Esophagus (tissue), 2 donors: ENCODE measurements around the gene ASAH2B. TPM values are rescaled to one million over a fixed set of nuclear protein-coding genes. Genes with fewer than 3 reads are reported as not detected.

Experiments
- H3K27ac ChIP-seq, 2 donors: one replicate each; pipeline ENCODE4 v1.5.1; 2013; ENCODE audit warnings: low read depth in 2 of 2, mild to moderate bottlenecking in 2 of 2, inconsistent platforms in 1 of 2, low read length in 1 of 2, moderate library complexity in 1 of 2
- H3K27me3 ChIP-seq, 2 donors: one replicate each; pipeline ENCODE4 v1.6.1; 2013; ENCODE audit warnings: low read length in 2 of 2, control low read depth in 1 of 2, mild to moderate bottlenecking in 1 of 2; ENCODE audit not compliant: insufficient read depth in 2 of 2, control insufficient read depth in 1 of 2
- H3K36me3 ChIP-seq, 2 donors: one replicate each; pipeline ENCODE4 v1.6.1; 2013; ENCODE audit warnings: low read length in 1 of 2; ENCODE audit not compliant: control insufficient read depth in 2 of 2, insufficient read depth in 2 of 2
- H3K4me1 ChIP-seq, 2 donors: one replicate each; pipeline ENCODE4 v1.6.1; 2013; ENCODE audit warnings: low read length in 1 of 2; ENCODE audit not compliant: control insufficient read depth in 2 of 2, insufficient read depth in 2 of 2
- H3K4me3 ChIP-seq, 2 donors: one replicate each; pipeline ENCODE4 v1.5.1; 2013; ENCODE audit warnings: low read length in 2 of 2, mild to moderate bottlenecking in 2 of 2, low read depth in 1 of 2, moderate library complexity in 1 of 2
- H3K9me3 ChIP-seq, 2 donors: one replicate each; pipeline ENCODE4 v1.6.1; 2013; ENCODE audit warnings: mild to moderate bottlenecking in 2 of 2, low read depth in 1 of 2, low read length in 1 of 2, moderate library complexity in 1 of 2; ENCODE audit not compliant: control insufficient read depth in 2 of 2, insufficient read depth in 1 of 2
- WGBS, 2 donors: extraction: QIAGEN DNeasy Blood & Tissue Kit; methylation state at CpG; one replicate each; pipeline ENCODE4 v1.1.7; 2013; 5-methylcytosine and 5-hydroxymethylcytosine counted together
- polyA plus RNA-seq, 2 donors: library from polyadenylated mRNA; stranded (reverse); fragments of 200-250 nt; gene quantifications; one replicate each; pipeline ENCODE4 v1.2.3, GENCODE V29; 2013
- donor health status: healthy with polysubstance abuse.
- donor health status: Bipolar disorder and iron deficiency.

Gene ASAH2B
- polyA plus RNA-seq, 2 donors: 1.1 to 2.2 TPM

DNA sequence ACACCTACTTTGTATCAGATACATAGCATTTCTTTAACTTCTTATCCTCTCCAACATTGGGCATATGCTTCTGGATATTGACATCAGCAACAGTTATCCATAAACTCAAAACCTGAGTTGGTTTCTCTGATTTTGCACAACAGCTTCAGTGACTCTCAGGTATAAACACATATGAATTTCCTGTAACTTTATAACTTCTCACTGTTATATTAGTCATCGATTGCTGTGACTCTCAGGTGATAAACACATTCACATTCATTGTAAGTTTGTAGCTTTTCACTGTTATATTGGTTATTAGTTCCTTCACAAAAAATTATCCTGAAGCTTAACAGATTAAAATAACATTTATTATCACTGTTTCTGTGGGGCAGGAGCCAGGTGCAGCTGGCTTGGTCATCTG, 57.0 kb downstream of the ASAH2B start:
- Histone ChIP-seq H3K27ac (no peak overlapping the region), H3K4me1 (no peaks in the 10 kb centered on the region), H3K4me3 (no peak overlapping the region), H3K36me3 (no peaks in the 10 kb centered on the region), H3K27me3 (no peaks in the 10 kb centered on the region), H3K9me3 (no peaks in the 10 kb centered on the region)
- WGBS, 2 donors: 80 to 91% methylated on average over 1 of the region's 1 CpG

GRCh38 chr10:50798297-50798696, 58.6 kb downstream of the ASAH2B start:
- H3K4me1 ChIP-seq: no peaks in the 10 kb centered on the region
- H3K27me3 ChIP-seq: no peaks in the 10 kb centered on the region
- H3K9me3 ChIP-seq: no peaks in the 10 kb centered on the region
- H3K4me3 ChIP-seq: no peak overlapping the region
- H3K27ac ChIP-seq: no peak overlapping the region
- WGBS, 2 donors: 68 to 73% methylated on average over 3 of the region's 3 CpGs
- H3K36me3 ChIP-seq: no peaks in the 10 kb centered on the region

DNA sequence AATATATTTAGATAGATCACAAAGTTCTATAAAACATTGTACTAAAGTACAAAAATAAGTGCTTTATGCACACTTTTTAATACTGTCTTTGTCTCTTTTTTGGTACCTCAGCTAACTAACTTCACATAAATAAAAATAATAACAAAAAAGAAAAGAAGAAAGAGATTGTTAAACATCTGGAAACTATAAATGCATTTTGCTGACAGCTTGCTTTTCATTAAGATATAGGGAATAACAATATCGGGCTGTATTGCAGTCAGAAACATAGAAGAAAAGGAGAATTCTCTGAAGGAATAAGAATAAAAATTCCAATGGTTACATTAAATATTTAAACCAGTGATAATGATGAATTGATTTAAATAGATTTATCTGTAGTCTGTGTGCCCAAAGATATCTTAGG, 59.9 kb downstream of the ASAH2B start:
- 85 to 87% methylated on average over 1 of the region's 1 CpG for WGBS, 2 donors
- Histone ChIP-seq H3K9me3 (no peaks in the 10 kb centered on the region), H3K27ac (no peak overlapping the region)

GRCh38 chr10:50805981-50806622, 66.4 kb downstream of the ASAH2B start:
- H3K4me1 ChIP-seq: no peaks in the 10 kb centered on the region
- H3K27ac ChIP-seq: no peak overlapping the region
- 19 to 27% methylated on average over 2 of the region's 2 CpGs for WGBS, 2 donors
- no peaks in the 10 kb centered on the region for H3K27me3 ChIP-seq
- no peak overlapping the region for H3K4me3 ChIP-seq
- no peaks in the 10 kb centered on the region for H3K36me3 ChIP-seq
- H3K9me3 ChIP-seq: no peaks in the 10 kb centered on the region

More for the DNA sequence above, 59.9 kb downstream of the ASAH2B start:
- Histone ChIP-seq H3K4me3 (no peak overlapping the region), H3K4me1 (no peaks in the 10 kb centered on the region), H3K36me3 (no peaks in the 10 kb centered on the region), H3K27me3 (no peaks in the 10 kb centered on the region)

GRCh38 chr10:50807851-50808776, 68.4 kb downstream of the ASAH2B start:
- WGBS, 2 donors: 21 to 22% methylated on average over 1 of the region's 1 CpG

More at GRCh38 chr10:50807851-50808776, 68.4 kb downstream of the ASAH2B start:
- Histone ChIP-seq H3K36me3 (no peaks in the 10 kb centered on the region), H3K27ac (no peak overlapping the region), H3K4me1 (no peaks in the 10 kb centered on the region), H3K4me3 (no peak overlapping the region), H3K27me3 (no peaks in the 10 kb centered on the region), H3K9me3 (no peaks in the 10 kb centered on the region)

Other genes starting within 250 kb of the ASAH2B start
- gene SGMS1, start 116.0 kb upstream of the ASAH2B start, polyA plus RNA-seq: 1 to 10 TPM; 5.4 to 7.9 TPM
- not detected for gene A1CF, start 145.7 kb downstream of the ASAH2B start, polyA plus RNA-seq